IMR-90 (cell line): Measurements from ENCODE around the gene FYCO1. TPM values are rescaled to one million over a fixed set of nuclear protein-coding genes. Genes with fewer than 3 reads are reported as not detected.

Experiments used
- ATAC-seq: fragments of 200-7000 bp; cut with Tn5 transposase; 2 replicates; pipeline ENCODE4 v1.9.1; 2020; ENCODE audit warnings: low read depth, mild to moderate bottlenecking, moderate library complexity
- BruUV-seq: library from RNA; stranded (reverse); fragments of 400-500 nt; replicated peaks from 2 replicates; lab custom pipeline; 2021; lab: Mats Ljungman, UMichigan
- CTCF ChIA-PET: fragments of 300-600 bp; formaldehyde crosslinking; extraction: SDS; loops from one replicate; lab custom pipeline; 2021; ENCODE audit warnings: antibody characterized with exemption; lab: Yijun Ruan, JAX
- POLR2A ChIA-PET: fragments of 300-600 bp; sonication (Branson Sonifier 250); formaldehyde crosslinking; loops from one replicate; lab custom pipeline; 2022; ENCODE audit warnings: antibody characterized with exemption; ENCODE audit not compliant: unreplicated experiment; lab: Charles Lee
- DNase-seq: peaks from one replicate; pipeline ENCODE4 v3.0.0; 2013
- H2AFZ ChIP-seq: replicated peaks from 2 replicates; pipeline ENCODE3; 2013; ENCODE audit warnings: low read length, mild to moderate bottlenecking; ENCODE audit not compliant: poor library complexity
- H2AK5ac ChIP-seq: 2 replicates; pipeline ENCODE4 v1.6.1; 2013; ENCODE audit warnings: low read depth, low read length, inconsistent platforms
- H2AK9ac ChIP-seq: replicated peaks from 2 replicates; pipeline ENCODE3; 2013; ENCODE audit warnings: mild to moderate bottlenecking, low read depth, low read length, moderate library complexity; ENCODE audit not compliant: poor library complexity
- H2BK120ac ChIP-seq: 2 replicates; pipeline ENCODE4 v1.6.1; 2013; ENCODE audit warnings: low read depth, low read length, inconsistent platforms
- H2BK15ac ChIP-seq: 3 replicates; pipeline ENCODE4 v1.6.1; 2013; ENCODE audit warnings: low read depth, low read length, inconsistent platforms
- H2BK20ac ChIP-seq: 2 replicates; pipeline ENCODE4 v1.6.1; 2013; ENCODE audit warnings: low read depth, mild to moderate bottlenecking, inconsistent platforms, low read length, moderate library complexity
- H2BK5ac ChIP-seq: 2 replicates; pipeline ENCODE4 v1.6.1; 2013; ENCODE audit warnings: mild to moderate bottlenecking, low read depth, low read length, inconsistent platforms; ENCODE audit not compliant: poor library complexity, severe bottlenecking
- H3K14ac ChIP-seq: replicated peaks from 2 replicates; pipeline ENCODE4 v1.6.1; 2013; ENCODE audit warnings: low read depth, low read length, inconsistent platforms
- H3K18ac ChIP-seq: 2 replicates; pipeline ENCODE4 v1.6.1; 2013; ENCODE audit warnings: low read depth, low read length, control low read depth
- H3K23ac ChIP-seq: 2 replicates; pipeline ENCODE4 v1.6.1; 2013; ENCODE audit warnings: low read depth, low read length, inconsistent platforms
- H3K27ac ChIP-seq: 2 replicates; pipeline ENCODE4 v1.5.1; 2013; ENCODE audit warnings: mild to moderate bottlenecking, control low read depth, low read length; ENCODE audit not compliant: insufficient read depth
- H3K27me3 ChIP-seq: 2 replicates; pipeline ENCODE4 v1.6.1; 2013; ENCODE audit warnings: low read length; ENCODE audit not compliant: control insufficient read depth, insufficient read depth
- H3K36me3 ChIP-seq: 2 replicates; pipeline ENCODE4 v1.6.1; 2013; ENCODE audit warnings: low read length, mixed read lengths; ENCODE audit not compliant: control insufficient read depth, insufficient read depth
- H3K4ac ChIP-seq: 2 replicates; pipeline ENCODE4 v1.6.1; 2013; ENCODE audit warnings: low read depth, low read length, inconsistent platforms
- H3K4me1 ChIP-seq: 2 replicates; pipeline ENCODE4 v1.6.1; 2013; ENCODE audit warnings: low read length, mixed read lengths; ENCODE audit not compliant: control insufficient read depth, insufficient read depth
- H3K4me2 ChIP-seq: 2 replicates; pipeline ENCODE4 v1.6.1; 2013; ENCODE audit warnings: low read depth, mild to moderate bottlenecking, control low read depth, low read length, moderate library complexity
- H3K4me3 ChIP-seq: 2 replicates; pipeline ENCODE4 v1.5.1; 2013; ENCODE audit warnings: low read depth, mild to moderate bottlenecking, control low read depth, low read length, moderate library complexity; ENCODE audit not compliant: insufficient read depth
- H3K56ac ChIP-seq: 2 replicates; pipeline ENCODE4 v1.6.1; 2013; ENCODE audit warnings: low read length, inconsistent platforms; ENCODE audit not compliant: insufficient read depth; ENCODE audit errors: extremely low read depth
- H3K79me1 ChIP-seq, 2 experiments: 2 replicates each; pipeline ENCODE4 v1.6.1; 2013; ENCODE audit warnings: low read length in 2 of 2, inconsistent platforms in 1 of 2, low read depth in 1 of 2
- H3K9ac ChIP-seq: 2 replicates; pipeline ENCODE4 v1.6.1; 2013; ENCODE audit warnings: low read depth, low read length, control low read depth
- H3K9me1 ChIP-seq: 2 replicates; pipeline ENCODE4 v1.6.1; 2013; ENCODE audit warnings: low read length, inconsistent platforms; ENCODE audit not compliant: insufficient read depth
- H3K9me3 ChIP-seq: 2 replicates; pipeline ENCODE4 v1.6.1; 2013; ENCODE audit warnings: low read length; ENCODE audit not compliant: control insufficient read depth, insufficient read depth
- H4K20me1 ChIP-seq: 2 replicates; pipeline ENCODE4 v1.6.1; 2013; ENCODE audit warnings: low read length, inconsistent platforms; ENCODE audit not compliant: insufficient read depth
- H4K5ac ChIP-seq: 2 replicates; pipeline ENCODE4 v1.6.1; 2013; ENCODE audit warnings: mild to moderate bottlenecking, low read depth, low read length, control low read depth
- H4K8ac ChIP-seq, 2 experiments: 2 replicates each; pipeline ENCODE4 v1.6.1; 2013; ENCODE audit warnings: low read depth in 2 of 2, low read length in 2 of 2, control low read depth in 1 of 2, inconsistent platforms in 1 of 2
- H4K91ac ChIP-seq: 2 replicates; pipeline ENCODE4 v1.6.1; 2013; ENCODE audit warnings: low read depth, low read length, inconsistent platforms; ENCODE audit not compliant: insufficient read depth
- NFE2L2 ChIP-seq: fragments of 150-350 bp; IDR thresholded peaks from 2 replicates; pipeline ENCODE4 v1.6.1; 2016; ENCODE audit warnings: low read depth, mild to moderate bottlenecking, low read length
- RCOR1 ChIP-seq: IDR thresholded peaks from 2 replicates; pipeline ENCODE4 v1.6.1; 2012; ENCODE audit warnings: mild to moderate bottlenecking, low read length, improper control_type of control experiment; ENCODE audit not compliant: insufficient replicate concordance
- WGBS, 2 experiments: methylation state at CpG; one replicate each; pipeline versions ENCODE4 v1.1.5 to v1.1.7; 2013; ENCODE audit warnings: missing lambda C conversion rate in 2 of 2; ENCODE audit not compliant: insufficient read length in 1 of 2; ENCODE audit errors: extremely low coverage in 2 of 2; 5-methylcytosine and 5-hydroxymethylcytosine counted together
- dilution Hi-C: fragments of 300-500 bp; cut with HindIII; formaldehyde crosslinking; loops from one replicate; pipeline ENCODE4 v1.14.3; 2018; ENCODE audit warnings: low sequenced_read_pairs; ENCODE audit not compliant: unreplicated experiment
- in situ Hi-C: fragments of 300-500 bp; cut with MboI; formaldehyde crosslinking; loops from 3 replicates; pipeline ENCODE4 v1.14.3; 2019; ENCODE audit warnings: low sequenced_read_pairs, inconsistent platforms, mixed read lengths
- intact Hi-C: fragments of 100-400 bp; cut with micrococcal nuclease; formaldehyde crosslinking; loops from 2 replicates; pipeline ENCODE4 v1.10.0; 2022
- polyA plus RNA-seq, 3 experiments: library from polyadenylated mRNA; depleted of rRNA; stranded (reverse); fragments of >200 nt; gene quantifications; 2 replicates each; pipeline ENCODE4 v1.2.3, GENCODE V29; 2012; ENCODE audit warnings: low replicate concordance in 1 of 3
- total RNA-seq: library from RNA; depleted of rRNA; stranded (reverse); fragments of >200 nt; gene quantifications from 2 replicates; pipeline ENCODE4 v1.2.3, GENCODE V29; 2012
- TF ChIP-seq, protein P1 (sequence below): fragments of 150-350 bp; IDR thresholded peaks from 2 replicates; pipeline ENCODE4 v1.6.1; 2016; ENCODE audit warnings: low read depth, mild to moderate bottlenecking, low read length, moderate library complexity, borderline replicate concordance

FYCO1 gene
- total and polyA plus RNA-seq, 2 of the 4 experiments (the other 2 are of a cell fraction) = 13.7 to 20.1 TPM

DNA sequence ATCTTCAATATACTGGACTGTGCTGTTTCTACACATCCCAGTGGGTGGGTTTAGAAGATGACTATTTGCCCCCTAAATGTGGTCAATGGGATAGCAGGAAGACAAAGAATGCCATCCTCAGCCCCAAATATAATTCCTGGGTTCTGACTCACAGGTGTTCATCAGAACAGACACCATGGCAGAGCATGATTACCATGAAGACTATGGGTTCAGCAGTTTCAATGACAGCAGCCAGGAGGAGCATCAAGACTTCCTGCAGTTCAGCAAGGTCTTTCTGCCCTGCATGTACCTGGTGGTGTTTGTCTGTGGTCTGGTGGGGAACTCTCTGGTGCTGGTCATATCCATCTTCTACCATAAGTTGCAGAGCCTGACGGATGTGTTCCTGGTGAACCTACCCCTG is 49.3 kb downstream of the FYCO1 start:
- Histone ChIP-seq H3K9ac (no peak overlapping the region), H3K9me3 (no peaks in the 10 kb centered on the region), H2AK5ac (peak overlapping the region; percentile 71; the same call in 1 of the 2 replicates), H3K9me1 (peaks cover 42% of the 10 kb centered on the region), H3K4me2 (no peak overlapping the region), H3K4ac (peak overlapping the region; percentile 98), H2AK9ac (no peak overlapping the region), H3K79me1 (peaks cover 0 to 4% of the 10 kb centered on the region in 2 experiments; a peak in 1 of 4 replicates), H3K56ac (no peak overlapping the region), H2BK5ac (peak overlapping the region; percentile 76), H4K91ac (peak overlapping the region; percentile 95; the same call in 1 of the 2 replicates), H3K27me3 (no peaks in the 10 kb centered on the region), H2BK20ac (peak overlapping the region; percentile 83; the same call in 1 of the 2 replicates), H3K4me1 (peaks cover 33% of the 10 kb centered on the region), H3K18ac (peak overlapping the region; percentile 98; the same call in 1 of the 2 replicates), H3K27ac (no peak overlapping the region), H3K23ac (no peak overlapping the region), H3K14ac (no peak overlapping the region; the same call in 1 of the 2 replicates), H2BK15ac (0 out of 3 replicates have a peak overlapping the region, but pooled peaks have one; percentile 17), H3K4me3 (no peak overlapping the region), H2BK120ac (peak overlapping the region; percentile 89; the same call in 1 of the 2 replicates), H2AFZ (no peak overlapping the region), H4K20me1 (peaks cover 7% of the 10 kb centered on the region; the same call in 1 of the 2 replicates), H4K8ac (no peak overlapping the region; a peak in 1 of 4 replicates), H3K36me3 (peaks cover 28% of the 10 kb centered on the region), H4K5ac (peak overlapping the region; percentile 90)
- TF ChIP-seq RCOR1 (no peak), NFE2L2 (no peak)
- TF ChIP-seq, protein P1, sequence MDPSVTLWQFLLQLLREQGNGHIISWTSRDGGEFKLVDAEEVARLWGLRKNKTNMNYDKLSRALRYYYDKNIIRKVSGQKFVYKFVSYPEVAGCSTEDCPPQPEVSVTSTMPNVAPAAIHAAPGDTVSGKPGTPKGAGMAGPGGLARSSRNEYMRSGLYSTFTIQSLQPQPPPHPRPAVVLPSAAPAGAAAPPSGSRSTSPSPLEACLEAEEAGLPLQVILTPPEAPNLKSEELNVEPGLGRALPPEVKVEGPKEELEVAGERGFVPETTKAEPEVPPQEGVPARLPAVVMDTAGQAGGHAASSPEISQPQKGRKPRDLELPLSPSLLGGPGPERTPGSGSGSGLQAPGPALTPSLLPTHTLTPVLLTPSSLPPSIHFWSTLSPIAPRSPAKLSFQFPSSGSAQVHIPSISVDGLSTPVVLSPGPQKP = no peak
- ChIA-PET POLR2A (no interaction called here), CTCF (interaction anchor here (1.5 to 2.8 kb wide), 2 partner anchors 8 to 133 kb away, joined by 5 to 9 read pairs; no protein-coding TSS in a partner anchor)
- intact Hi-C loops (no loop called here), in situ Hi-C loops (loop anchor here (10.0 kb wide), 1 partner anchor 428 kb away; the partner anchor contains the start of gene CCR5), dilution Hi-C loops (no loop called here)
- 100% methylated on average over 1 of the region's 1 CpG; no CpG with 5 or more reads in 1 of the 2 experiments for WGBS, 2 experiments
- no peak for DNase-seq
- no peak for ATAC-seq
- no TSS peak for BruUV-seq
